ENCODE results near the gene AKAP8L.

Gene AKAP8L

DNA sequence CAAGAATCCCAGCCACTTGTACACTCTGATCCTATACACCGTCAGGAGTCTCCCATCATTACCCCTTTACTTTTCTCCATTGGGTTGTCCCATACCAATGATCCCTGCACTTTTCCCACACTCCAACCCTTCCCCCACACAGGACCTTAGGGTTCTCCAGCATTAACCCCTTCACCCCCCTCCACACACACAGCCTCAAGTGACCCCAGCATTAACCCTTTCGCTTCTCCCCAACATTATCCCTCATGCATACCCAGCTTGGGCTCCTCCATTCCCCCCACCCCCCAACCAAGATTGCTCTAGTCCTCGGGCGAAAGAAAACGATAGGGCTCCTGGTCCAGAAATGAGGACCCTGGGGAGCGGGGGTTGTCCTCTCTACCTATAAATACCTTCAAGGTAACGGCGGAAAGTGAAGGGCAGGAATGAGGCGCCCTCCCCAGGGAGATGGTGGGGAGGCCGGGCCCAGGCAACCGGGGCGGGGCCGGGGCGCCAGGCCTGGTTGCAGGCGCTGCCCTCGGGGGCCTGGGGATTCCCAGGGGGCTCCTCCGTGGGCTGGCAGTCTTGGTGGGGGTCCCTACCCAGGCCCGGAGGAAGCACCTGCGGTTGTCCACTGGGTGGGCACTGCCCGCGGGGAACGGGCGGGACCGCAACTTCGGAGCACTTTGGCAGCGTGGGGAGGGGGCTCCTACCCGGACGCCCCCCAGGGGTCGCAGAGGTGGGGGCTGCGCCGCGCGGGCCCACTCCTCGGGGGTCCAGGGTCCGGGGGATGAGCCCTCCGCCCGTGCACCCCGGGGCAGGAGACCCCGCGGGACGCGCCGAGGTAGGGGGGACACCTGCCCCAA, 30.2 kb upstream of the AKAP8L start:
- DNase-seq, result no peak

DNA sequence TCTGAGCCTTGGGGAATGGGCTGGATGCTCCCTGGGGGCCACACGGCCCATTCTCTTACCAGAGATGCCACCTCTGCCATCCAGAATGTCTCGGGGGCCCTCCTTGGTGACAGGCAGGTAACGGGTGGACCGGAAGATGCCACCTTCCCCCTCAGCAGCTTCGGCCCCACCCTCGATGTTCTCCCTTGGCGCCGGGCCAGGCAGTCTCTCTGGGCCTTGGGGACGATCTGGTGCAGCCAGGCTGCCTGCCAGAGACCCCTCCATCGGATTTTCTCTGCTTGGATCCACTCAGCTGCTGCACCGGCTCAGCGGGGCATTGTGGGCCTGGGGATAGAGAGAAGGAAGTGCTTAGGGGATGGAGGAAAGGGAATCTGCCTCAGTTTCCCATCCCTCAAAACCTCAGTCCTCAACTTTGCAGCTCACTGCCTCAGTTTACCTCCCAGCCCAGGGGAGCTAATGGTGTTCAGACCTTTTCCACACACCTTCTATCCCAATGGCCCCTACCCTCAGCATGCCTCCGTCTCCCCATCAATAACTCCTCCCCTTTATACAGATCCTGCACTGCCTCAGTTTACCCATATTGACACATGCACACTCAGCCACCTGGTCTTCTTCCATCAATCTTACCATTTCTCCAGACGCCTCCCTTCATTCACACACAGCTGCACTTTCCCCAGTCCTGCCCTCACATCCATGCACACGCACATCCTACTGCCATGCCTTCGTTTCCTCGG, 29.4 kb upstream of the AKAP8L start:
- DNase-seq, result no peak

DNA sequence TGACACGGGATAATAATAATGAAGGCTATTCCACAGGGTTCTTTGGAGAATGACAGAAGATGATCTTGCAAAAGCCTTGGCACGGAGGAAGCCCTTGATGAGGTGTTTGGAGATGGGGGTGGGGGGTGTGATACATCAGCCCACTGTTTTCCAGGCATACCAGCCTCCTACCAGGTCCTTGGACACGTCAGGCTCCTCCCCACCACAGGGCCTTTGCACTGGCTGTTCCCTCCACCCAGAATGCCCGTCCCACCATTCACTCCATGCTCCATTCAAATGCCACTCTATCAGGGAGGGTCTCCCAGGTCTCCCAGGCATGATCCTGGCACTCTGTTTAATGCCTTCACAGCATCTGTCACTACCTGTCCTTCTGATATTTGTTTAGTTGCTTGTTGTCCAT, 28.3 kb upstream of the AKAP8L start:
- DNase-seq, result no peak

DNA sequence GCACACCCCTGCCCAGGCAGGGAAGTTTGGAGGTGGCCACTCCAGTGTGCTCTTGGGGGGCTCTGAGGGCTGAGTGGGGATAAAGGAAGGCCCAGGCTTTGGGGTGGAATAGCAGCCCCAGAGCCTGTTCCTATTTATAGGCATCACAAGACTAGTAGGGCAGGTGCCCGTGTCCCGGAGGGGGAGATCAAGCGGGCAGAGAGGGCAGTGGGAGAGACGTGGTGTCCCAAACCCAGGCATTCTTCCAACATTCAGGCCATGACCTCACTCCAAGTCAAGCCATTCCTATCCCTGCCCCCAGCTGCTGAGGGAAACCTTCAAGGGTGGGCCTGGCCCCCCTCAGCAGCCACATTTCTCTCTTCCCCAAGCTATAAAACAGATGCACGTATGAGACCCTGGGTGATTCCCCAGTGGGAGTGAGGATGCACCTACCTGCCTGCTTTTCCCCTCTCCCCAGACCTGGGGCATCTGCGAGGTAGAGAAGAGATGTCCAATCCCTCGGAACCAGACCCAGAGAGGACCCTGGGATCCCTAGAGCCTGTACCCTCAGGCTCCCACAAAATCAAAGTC, 27.1 kb upstream of the AKAP8L start:
- no peak for DNase-seq

DNA sequence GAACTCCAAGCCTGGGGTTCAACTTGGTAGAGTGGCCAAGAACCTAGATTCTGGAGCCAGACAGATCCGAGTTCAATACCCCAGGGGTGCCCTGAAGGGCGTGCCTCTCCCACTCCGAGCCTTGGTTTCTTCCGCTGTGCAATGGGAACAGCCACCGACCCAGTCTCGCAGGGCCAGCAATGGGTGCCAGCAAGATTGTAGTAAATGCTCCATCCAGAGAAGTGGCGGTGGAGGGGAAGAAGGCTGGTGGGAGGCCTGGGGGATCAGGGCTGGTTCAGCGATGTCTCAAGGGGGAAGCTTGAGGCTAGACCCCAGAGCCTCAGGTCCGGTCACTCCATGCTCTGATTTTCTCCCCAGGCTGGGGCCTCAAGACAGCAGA, 26.4 kb upstream of the AKAP8L start:
- no peak for DNase-seq

DNA sequence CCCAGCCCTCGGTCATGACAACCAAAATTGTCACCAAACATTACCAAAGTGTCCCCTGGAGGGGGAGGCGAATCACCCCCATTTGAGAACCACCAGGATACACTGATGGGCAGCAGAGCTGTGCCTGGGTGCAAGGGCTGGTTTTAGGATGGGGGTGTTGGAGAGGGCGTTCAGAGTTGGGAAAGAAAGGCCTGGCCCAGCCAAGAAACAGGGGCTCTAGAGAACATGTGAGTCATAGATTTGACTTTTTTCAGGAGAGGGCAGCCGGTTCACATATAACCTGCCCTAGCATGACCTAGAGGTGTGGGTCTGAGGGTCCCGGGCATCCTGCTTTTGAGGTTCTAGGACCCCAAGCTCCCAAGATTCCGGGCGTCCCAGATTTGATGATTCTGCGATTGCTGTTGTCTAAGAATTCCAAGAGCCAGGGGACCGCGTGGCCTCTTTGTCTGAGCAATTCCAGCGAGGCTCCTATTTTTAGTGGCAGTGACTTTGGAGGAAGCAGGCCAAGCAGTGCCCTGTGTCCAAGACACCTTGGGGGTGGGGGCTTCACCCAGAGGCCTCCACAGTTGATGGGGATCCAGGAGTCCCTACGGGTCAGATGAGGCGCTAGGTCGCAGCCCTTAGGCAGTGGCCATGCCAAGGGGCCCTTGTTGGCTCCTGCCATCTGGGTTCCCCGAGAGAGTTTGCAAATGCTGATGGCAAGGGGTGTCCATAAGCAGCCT, 25.9 kb upstream of the AKAP8L start:
- no peak for DNase-seq

DNA sequence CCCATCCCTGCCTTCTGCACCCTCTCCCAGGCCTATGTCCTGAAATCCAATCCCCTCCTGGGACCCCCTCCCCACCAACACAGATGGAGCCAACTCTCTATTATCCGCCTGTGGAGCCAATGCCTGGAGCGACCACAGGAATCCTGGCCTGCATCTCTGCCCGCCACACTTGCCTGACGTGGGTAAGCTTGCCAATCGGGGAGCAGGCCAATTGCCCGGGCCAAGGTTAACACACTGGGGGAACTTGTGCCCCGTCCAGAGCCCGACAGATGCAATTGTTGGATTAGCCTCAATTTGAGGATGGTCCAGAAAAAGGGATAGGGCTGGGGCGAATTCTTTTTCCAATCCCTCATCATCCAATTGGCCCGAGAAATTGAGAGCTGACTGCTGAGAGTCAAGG, 25.1 kb upstream of the AKAP8L start:
- DNase-seq, result no peak

DNA sequence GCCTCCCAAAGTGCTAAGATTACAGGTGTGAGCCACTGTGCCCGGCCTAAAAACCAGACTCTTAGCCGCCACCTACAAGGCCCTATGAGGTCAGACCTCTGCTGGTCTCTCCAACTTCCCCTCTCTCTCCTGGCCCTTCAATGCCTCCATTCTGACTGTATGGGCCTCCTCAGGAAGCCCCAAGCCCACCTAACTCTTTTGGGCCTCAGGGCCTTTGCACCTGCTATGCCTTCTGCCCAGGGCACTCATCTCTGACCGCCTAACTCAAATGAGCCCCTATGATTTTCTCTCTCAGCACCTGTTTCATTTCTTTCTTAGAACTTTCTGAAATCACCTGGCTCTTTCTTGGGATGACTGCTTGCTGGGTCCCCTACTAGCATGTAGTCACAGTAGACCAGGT, 24.5 kb upstream of the AKAP8L start:
- DNase-seq, result no peak

DNA sequence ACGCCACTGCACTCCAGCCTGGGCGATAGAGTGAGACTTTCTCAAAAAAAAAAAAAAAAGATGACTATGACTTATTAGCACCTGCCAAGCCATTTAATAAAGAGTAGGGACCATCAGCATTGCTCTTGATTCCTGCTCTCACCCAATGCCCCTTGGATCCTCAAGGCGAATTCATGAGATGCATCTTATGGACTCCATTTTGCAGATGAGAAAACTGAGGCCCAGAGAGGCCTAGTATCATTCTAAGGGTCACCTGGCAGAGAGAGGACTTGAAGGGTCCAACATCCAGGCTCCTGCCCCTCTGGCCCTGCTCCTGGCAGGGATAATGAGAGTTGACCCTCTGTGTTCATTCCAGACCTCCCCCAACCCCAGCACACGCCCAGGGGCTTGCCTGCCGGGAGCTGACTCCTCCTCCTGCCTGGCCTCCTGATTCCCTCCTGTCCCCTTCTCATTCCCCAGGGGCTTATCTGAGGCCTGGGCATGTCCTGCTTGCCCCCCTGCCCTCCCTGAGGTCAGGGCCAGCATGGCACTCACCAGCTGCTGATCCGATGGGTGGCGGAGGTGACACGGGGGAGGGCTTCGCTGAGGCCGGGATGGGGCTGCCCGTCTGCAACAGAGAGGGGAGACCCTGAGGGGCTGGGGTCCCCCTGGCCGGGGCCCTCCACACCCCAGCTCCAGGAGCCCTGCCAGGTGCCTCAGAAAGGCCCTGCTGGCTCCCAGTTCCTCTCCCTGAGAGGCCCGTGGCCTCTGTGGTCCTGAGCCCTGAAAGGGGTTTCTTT, 23.5 kb upstream of the AKAP8L start:
- DNase-seq, result no peak

DNA sequence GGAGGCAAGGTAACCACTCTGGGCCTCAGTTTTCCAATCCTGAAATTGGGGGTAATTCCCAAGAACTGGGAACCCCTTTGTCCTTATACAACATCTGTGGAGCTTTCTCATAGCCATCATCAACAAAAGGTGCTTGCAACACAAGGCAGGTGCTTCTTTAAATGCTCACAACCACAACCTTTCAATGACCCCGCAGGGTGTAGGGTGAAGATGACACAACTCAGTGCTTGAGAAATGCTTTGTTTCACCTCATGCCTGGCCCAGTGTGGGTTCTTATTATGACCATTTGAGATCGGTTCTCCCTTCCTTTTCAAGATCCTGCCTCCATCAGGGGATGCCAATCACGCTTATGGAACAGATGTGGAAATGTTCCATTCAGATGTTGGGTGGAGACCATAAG, 22.5 kb upstream of the AKAP8L start:
- no peak for DNase-seq

DNA sequence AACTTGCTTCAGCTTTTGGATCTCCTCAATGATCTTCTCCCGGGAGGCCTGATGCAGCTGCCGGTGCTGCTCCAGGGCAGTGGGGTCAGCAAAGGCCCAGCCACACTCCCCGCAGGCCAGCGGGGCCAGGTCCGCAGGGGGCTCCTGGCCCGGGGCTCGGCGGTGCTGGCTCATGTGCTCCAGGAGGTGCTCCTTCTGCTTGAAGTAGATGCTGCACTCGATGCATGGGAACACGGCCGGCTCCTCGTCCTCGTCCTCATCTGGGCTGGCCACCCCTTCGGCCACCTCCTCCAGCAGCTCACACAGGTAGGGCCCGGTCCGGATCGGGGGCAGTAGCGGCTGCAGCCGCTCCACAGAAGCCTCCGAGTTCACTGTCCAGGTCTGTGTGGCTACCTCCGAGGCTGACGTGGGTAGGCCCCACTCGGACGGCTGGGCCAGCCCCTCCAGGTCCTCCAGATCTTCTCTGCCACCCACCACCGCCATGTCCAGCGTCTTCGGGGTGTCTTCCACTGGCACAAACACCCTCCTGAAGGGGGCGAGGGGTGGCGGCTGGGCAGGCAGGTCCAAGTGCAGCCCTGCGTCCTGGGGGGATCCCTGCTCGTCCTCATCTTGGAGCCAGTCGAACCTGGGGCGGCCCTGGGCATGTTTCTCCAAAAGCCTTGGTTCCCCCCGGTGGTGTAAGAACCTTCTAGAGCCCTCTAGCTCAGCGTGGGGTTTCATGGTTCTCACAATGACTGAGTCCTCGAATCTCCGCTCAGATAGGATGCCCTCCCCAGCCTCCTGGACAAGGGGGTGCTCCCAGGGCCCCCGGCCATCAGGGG, 21.2 kb upstream of the AKAP8L start:
- DNase-seq, result no peak

DNA sequence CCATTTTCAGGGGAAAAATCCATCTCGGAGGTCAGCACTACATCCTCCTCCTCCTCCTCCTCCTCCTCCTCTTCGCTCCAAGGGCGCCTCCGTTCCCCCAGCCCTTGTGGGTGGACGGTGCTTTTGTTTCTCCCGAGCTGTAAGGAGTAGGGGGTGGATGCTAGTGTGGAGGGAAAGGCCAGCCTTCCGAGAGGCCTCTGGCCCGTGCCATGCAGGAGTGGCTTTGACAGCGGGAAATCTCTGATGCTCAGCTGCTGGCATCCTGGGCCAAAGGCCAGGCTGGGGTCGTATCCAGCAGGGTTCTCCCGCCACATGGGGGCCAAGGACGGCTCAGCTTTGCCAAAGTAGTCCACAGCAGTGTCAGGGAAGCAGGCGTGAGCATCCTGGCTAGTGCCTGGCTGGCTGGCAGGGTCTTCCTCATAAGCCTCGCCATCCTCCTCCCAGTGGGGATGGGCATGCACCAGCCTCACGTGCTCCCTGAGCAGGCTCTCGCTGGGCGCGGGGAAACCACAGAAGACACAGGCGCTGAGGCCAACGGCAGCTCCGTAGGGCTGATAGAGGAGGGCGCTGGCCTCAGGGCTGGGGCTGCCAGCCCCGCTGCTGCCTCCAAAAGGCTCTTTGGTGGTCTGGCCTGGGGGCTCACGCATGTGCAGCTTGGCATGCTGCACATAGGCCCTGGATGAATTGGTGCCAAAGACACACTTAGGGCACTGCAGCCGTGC, 20.5 kb upstream of the AKAP8L start:
- no peak for DNase-seq

DNA sequence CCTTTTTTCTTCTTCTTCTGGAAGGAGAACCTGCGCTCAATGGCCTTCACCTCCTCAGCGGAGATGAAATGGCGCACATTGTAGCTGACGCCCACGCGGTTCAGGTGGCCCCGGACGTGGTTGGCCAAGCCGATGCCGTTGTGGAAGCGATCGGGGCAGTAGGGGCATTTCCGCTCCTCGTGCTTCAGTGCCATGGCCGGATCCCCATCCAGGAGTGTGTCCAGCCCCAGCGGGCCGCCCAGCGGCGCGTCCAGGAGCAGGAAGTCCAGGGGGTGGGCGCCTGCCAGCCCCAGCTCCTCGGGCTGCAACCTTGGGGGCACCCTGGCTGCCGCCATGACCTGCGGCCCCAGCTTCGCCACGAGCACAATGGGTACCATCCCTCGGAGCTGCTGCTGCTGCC, 19.8 kb upstream of the AKAP8L start:
- DNase-seq, result no peak

DNA sequence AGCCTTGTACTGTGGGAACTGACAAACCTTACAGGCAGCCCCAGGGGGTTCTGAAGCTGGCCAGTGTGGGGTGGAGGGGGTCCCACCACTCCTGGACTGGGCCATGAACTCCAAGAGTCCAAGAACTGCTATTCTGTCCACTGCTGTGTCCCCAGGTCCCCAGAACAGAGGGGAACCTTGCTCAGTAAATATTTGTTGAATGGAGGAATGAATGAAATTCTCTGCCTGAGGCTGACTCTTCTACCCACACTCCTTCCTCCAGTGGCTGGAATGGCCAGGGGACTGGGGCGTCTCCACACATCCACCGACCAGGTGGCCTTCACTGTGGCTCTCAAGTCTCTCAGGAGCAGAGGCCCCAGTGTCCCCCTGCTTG, 19.3 kb upstream of the AKAP8L start:
- DNase-seq, result no peak

DNA sequence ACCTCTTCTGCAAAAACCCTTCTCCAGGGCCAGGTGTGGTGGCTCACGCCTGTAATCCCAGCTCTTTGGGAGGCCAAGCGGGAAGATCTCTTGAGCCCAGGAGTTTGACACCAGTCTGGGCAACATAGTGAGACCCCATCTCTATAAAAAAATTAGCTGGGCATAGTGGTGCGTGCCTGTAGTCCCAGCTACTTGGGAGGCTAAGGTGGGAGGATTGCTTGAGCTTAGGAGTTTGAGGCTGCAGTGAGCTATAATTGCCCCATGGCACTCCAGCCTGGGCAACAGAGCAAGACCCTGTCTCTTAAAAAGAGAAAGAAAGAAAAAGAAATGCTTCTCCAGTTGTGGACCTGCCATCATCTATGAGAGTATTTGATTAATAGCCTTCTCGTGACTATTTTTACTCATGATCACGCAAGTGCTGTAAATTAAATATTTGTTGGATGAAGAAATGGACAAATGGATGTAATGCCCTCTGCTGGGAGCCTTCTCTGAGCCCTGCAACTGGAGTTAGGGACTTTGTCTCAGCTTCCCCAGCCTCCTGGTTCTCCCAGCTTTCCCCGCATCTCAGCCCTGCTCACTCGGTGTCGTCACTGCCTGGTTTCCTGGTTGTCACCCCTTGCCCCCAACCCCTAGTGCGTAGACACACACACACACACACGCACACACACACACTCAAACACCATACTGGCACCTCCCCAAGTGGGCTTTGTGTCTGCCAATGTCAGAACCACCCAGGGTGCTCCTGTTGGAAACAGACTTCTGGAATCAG, 18.8 kb upstream of the AKAP8L start:
- DNase-seq, result no peak

DNA sequence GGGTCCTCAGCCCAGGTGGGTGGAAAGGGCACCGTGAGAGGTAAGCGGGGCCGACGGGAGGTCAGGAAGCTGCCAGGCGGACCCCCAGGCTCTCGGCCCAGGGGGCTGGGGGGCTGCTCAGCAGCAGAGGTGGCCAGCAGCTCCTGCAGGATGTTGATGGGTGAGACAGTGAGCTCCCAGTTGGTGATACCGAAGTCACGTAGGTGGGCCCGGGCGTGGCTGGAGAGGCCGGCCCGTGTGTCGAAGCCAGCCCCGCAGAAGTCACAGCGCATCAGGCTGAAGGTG, 18.0 kb upstream of the AKAP8L start:
- no peak for DNase-seq

DNA sequence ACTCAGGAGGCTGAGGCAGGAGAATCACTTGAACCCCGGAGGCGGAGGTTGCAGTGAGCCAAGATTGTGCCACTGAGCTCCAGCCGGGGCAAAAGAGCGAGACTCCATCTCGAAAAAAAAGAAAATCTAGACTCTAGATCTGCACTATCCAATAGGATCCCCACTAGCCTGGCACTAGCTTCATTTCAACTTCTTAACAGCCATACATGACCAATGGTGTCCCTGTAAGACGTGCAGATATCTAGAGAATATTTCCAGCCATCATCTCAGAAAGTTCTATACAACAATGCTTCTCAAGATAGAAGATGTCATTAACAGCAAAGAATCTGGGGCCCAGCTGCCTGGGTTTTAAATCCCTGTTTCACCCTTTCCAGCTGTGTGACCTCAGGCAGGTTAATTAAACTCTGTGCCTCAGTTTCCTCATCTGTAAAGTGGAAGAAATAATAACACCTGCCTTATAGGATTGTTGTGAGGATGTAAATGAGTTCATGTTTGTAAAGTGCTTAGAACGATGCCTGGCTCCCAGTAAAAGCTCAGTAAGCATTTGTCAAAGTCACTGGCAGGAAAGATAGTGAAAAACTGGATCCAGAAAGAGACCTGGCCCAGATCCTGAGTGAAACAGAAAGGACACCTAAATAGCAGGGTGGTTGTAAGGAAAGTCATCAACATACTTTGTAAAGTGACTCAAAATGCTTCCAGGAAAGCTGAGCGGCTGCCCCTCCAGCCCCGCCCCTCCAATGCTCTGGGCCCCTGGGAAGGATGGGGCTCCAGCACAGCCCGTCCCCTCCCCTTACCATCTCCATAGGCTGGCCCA, 17.4 kb upstream of the AKAP8L start:
- DNase-seq, result no peak

DNA sequence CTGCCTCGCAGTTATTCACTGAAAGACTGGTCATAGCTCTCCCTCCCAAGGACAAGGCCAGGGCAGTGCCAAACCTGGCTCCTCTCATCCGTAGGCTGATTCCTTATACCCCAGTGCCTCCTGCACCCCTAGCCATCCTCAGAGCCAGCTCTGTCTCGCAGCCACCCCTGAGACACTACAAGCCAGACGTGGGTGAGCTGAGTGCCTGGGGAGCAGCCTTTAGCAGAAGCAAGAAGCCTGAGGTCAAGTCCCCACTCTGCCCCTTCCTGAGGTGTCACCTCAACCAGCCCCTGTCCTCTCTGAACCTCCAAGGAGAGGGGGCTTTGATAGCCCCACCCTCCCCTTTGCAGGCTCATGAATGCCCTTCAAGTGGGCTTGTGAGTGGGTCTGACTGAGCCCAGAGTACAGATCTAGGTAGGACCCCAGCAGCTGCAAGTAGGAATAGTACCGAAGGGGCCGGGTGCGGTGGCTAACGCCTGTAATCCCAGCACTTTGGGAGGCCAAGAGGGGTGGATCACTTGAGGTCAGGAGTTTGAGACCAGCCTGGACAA, 14.8 kb upstream of the AKAP8L start:
- DNase-seq, result no peak
